Measurements from ENCODE around the gene MMUT.
"Not testable (repeated sequence)": the region's sequence is repeated elsewhere in the genome, so short reads cannot be mapped to it uniquely, and the experiment has no call there.

MMUT gene

GRCh38 chr6:49415358-49415757 is 47.7 kb downstream of the MMUT start:
- no peak for DNase-seq

GRCh38 chr6:49410564-49410963 is 52.5 kb downstream of the MMUT start:
- DNase-seq, result no peak

GRCh38 chr6:49409951-49410542 is 53.0 kb downstream of the MMUT start:
- DNase-seq, result peak; percentile 8

GRCh38 chr6:49406250-49406970 is 56.6 kb downstream of the MMUT start:
- no peak for DNase-seq

GRCh38 chr6:49401063-49401462 is 62.0 kb downstream of the MMUT start:
- DNase-seq, result no peak

GRCh38 chr6:49386667-49387508 is 76.2 kb downstream of the MMUT start:
- DNase-seq, result not testable (repeated sequence)

- DNase-seq, result no peak
Measured at GRCh38 chr6:49384904-49385303, 78.1 kb downstream of the MMUT start.
